GM19240 (cell line): ENCODE data around the gene PVALB.
"Not testable (repeated sequence)": the region's sequence is repeated elsewhere in the genome, so short reads cannot be mapped to it uniquely, and the experiment has no call there.

Source experiments
- DNase-seq: peaks from one replicate; pipeline ENCODE4 v3.0.0; 2011; ENCODE audit warnings: low spot score; ENCODE audit not compliant: insufficient read length

Gene PVALB

GRCh38 chr22:36758792-36759271 is 58.0 kb downstream of the PVALB start:
- no peak for DNase-seq

GRCh38 chr22:36757668-36758211 is 59.1 kb downstream of the PVALB start:
- peak; percentile 32 for DNase-seq

GRCh38 chr22:36756746-36757655 is 59.8 kb downstream of the PVALB start:
- no peak for DNase-seq

GRCh38 chr22:36756031-36756430 is 60.8 kb downstream of the PVALB start:
- no peak for DNase-seq

- DNase-seq, result no peak
Measured at GRCh38 chr22:36755316-36755715, 61.5 kb downstream of the PVALB start.

DNA sequence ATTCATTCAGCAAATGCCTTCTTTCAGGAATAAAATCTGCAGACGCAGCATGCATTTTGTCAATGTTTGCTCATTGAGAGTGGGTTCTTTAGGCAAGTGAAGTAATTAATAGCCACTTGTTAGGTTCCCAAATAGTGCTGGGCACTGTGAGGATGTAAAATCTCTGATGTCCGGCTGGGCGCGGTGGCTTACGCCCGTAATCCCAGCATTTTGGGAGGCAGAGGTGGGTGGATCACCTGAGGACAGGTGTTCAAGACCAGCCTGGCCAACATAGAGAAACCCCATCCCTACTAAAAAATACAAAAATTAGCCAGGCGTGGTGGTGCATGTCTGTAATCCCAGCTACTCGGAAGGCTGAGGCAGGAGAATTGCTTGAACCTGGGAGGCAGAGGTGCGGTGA is 62.0 kb downstream of the PVALB start:
- DNase-seq, result not testable (repeated sequence)

DNA sequence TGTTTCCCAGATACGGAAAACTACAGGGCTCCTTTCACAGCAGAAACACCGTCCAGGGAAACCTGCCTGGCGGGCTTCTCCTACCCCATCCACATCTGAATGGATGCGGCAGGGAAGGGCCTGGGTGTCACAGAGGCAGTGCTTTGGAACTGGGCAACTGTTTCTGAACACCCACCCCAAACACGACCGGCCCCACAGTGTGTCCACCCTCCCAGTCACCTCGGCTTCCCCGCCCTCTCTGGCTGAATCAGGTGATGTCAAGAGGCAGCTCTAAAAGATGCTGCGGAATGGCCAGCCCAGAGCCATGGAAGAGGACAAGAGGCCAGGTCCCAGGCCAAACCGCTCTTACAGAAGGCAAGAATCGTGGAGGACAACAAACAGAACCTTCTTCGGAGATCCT is 62.9 kb downstream of the PVALB start:
- DNase-seq, result no peak

DNA sequence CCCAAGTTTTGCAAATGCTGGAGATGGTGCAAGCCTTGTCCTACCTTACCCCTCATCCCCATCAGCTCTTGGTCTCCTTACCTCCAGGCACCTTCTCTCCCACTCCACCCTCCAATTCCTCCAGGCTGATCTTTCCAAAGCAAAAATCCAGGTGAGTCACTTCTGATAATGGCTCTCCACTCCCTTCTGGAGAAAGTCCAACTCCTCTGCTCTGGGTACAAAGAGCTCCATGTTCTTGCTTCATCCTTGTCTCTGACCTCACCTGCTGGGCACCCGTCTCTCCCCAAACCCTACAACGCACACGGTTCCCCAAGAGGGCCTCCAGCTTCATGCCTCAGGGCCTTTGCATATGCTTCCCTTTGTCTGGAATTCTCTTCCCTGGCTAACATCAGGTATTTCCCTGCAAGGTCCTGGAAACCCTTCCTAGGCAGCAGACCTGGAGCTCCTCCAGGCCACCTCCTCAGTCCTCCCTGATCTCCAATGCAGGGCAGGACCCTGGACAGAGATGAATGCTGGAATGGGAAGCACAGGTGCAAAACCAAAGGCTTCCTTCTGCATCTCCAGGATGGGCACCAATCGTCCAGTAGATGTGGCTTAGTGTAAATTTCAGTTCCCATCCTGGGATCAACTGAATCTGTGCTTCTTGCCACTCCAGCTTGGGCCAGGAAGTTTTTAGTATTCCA is 63.6 kb downstream of the PVALB start:
- no peak for DNase-seq
